Coronary artery (tissue), 2 donors: ENCODE data around the gene RNF141.

Source experiments
- DNase-seq: peaks from one replicate; pipeline ENCODE4 v3.0.0-alpha.2; 2017; ENCODE audit warnings: low spot score
- H3K27ac ChIP-seq, 2 donors: fragments of 200-600 bp; sonication (generic); one replicate each; pipeline ENCODE4 v1.5.1; 2016 to 2019
- H3K4me3 ChIP-seq: fragments of 200-600 bp; sonication (generic); 2 replicates; pipeline ENCODE4 v1.5.1; 2016; ENCODE audit warnings: mild to moderate bottlenecking, moderate library complexity
- CTCF ChIP-seq: fragments of 200-600 bp; sonication (generic); IDR thresholded peaks from one replicate; pipeline ENCODE4 v1.5.1; 2019; ENCODE audit warnings: antibody characterized with exemption

Gene RNF141

DNA sequence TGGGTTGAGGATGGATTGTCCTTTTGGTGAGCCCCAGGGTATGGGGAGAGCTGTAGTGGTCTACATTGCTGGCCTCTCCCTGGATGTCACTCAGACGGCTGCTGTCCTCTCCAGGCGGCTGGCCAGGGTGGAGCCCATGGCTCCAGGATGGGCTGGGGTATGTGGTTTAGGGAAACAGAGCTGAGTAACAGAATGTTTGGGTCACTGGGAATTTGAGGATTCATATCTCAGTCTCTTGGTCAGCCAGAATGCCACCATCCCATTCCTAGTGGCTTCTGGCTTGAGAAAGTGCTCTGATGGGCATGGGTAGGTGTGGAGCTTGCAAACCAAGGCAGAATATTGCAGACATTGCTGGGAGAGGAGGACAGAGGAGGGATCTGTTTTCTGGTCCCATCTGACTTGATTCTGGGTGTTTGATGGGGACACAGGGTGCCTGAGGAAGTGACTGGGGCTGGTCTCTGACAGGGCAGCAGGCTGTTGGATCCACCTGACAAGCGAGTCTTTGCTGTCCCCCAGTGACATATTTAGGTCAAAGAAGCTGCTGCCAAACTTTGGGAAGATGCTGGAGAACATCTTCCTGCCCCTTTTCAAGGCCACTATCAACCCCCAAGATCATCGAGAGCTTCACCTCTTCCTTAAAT, 44.6 kb downstream of the RNF141 start:
- no peak overlapping the region for H3K4me3 ChIP-seq
- DNase-seq = peak; percentile 29
- no peak overlapping the region for H3K27ac ChIP-seq
- no peak for TF ChIP-seq CTCF

DNA sequence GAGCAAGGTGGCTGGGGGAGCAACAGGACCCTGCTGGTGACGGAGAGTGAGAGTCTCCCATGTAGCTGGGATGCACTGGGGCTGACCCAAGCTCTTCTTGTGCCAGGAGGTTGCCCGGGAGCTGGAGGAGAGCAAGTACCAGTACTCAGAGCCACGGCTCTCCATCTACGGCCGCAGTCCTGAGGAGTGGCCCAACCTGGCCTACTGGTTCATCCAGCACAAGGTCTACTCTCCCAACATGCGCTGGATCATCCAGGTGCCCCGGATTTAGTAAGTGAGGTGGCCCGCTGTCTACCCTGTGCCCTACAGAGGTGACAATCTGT, 45.6 kb downstream of the RNF141 start:
- no peak overlapping the region for H3K27ac ChIP-seq
- no peak overlapping the region for H3K4me3 ChIP-seq
- DNase-seq = no peak
- TF ChIP-seq CTCF = no peak

DNA sequence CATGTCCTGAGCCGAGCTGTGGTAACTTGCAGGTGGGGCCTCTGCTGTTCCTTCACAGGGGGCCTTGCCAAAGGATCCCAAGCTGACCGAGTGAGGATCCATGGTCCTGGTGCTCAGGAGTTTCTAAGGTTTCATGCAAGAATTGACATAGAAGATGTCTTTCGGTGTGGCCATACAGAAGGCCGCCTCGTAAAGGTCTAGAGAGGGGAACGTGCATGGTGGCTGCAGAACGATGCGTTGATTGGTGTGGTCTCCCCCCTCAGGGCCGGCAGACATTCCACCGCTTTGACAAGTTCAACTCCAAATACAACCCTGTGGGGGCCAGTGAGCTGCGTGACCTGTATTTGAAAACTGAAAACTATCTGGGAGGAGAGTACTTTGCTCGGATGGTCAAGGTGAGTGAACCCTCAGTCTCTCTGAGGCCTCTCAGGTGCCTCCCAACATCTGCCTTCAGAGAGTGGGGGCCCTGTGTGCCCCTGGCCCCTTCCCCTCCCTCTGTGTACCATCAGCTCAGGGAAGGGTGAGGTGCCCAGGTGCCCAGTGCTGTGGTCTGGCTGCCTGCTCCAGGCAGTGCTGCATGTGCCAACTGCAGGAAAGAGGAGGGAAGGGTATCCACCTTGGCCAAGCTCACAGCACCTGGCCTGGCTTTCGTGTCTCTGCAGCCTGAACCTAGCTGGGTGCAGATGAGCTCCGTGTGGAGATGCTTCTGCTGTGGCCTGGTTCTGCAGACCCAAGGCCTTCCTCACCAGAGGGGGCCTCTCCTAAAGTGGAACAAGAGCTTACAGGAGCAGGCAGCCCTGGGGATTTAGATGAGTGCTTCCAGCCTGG, 46.1 kb downstream of the RNF141 start:
- peak; percentile 70 for DNase-seq
- Histone ChIP-seq H3K4me3 (no peak overlapping the region), H3K27ac (no peak overlapping the region)
- TF ChIP-seq CTCF = no peak

- peak; percentile 71 for DNase-seq
- Histone ChIP-seq H3K27ac (no peak overlapping the region), H3K4me3 (no peak overlapping the region)
- no peak for TF ChIP-seq CTCF
Measured at GRCh38 chr11:10493041-10493663, 47.8 kb downstream of the RNF141 start.

- TF ChIP-seq CTCF = no peak
- Histone ChIP-seq H3K4me3 (no peak overlapping the region), H3K27ac (no peak overlapping the region)
- DNase-seq = no peak
Measured at GRCh38 chr11:10492084-10492483, 48.9 kb downstream of the RNF141 start.

GRCh38 chr11:10490398-10491241, 50.4 kb downstream of the RNF141 start:
- TF ChIP-seq CTCF = no peak
- Histone ChIP-seq H3K4me3 (no peak overlapping the region), H3K27ac (peak overlapping the region; percentile 34 to 75)
- DNase-seq = peak; percentile 88
